DND-41 (cell line): ENCODE results near the gene SSTR1.

Experiments
- EZH2 ChIP-seq: IDR thresholded peaks from 3 replicates; pipeline ENCODE4 v1.6.1; 2012; ENCODE audit warnings: borderline replicate concordance, low read depth, mild to moderate bottlenecking, moderate library complexity, low read length, inconsistent platforms; ENCODE audit not compliant: severe bottlenecking
- TF ChIP-seq, protein P1 (sequence below): IDR thresholded peaks from 2 replicates; pipeline ENCODE4 v1.5.1; 2012; ENCODE audit warnings: borderline replicate concordance, low read length, moderate library complexity, mild to moderate bottlenecking; ENCODE audit not compliant: poor library complexity, severe bottlenecking; ENCODE audit errors: extremely low read depth

DNA sequence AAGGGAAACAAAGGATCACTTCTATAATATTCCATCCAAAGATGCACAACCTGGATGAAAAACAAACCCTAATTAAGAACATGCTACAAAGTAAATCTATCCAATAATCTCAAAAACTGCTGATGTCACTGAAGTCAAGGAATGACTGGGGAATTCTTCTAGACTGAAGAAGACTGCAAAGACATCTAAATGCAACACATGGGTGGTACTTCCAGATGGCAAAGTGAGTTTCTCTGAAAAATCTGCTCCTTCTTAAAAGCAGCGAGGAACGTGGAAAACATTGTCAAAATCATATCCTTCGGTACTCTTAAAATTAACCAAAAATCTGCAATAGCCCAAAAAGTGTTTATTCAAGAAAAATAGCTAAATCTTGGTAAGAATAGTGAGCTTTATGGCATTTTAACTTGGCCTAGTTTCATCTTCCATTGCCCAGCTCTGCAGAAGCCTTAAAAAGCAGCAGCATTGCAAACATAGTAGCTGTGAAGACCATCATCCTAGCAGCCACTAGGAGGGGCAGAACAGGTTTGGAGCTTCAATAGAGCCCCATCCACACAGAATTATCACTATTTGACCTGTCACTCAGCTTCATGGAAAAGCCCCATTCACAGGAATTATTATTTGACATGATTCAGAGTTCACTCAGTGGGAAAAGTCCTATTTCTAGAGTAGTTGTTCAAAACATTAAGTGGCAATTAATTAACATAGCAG is 40.8 kb downstream of the SSTR1 start:
- TF ChIP-seq, protein P1, sequence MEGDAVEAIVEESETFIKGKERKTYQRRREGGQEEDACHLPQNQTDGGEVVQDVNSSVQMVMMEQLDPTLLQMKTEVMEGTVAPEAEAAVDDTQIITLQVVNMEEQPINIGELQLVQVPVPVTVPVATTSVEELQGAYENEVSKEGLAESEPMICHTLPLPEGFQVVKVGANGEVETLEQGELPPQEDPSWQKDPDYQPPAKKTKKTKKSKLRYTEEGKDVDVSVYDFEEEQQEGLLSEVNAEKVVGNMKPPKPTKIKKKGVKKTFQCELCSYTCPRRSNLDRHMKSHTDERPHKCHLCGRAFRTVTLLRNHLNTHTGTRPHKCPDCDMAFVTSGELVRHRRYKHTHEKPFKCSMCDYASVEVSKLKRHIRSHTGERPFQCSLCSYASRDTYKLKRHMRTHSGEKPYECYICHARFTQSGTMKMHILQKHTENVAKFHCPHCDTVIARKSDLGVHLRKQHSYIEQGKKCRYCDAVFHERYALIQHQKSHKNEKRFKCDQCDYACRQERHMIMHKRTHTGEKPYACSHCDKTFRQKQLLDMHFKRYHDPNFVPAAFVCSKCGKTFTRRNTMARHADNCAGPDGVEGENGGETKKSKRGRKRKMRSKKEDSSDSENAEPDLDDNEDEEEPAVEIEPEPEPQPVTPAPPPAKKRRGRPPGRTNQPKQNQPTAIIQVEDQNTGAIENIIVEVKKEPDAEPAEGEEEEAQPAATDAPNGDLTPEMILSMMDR: no peak
- TF ChIP-seq EZH2: no peak
